SW480 (cell line): ENCODE results near the gene CCN6.

Experiments used
- DNase-seq: peaks from one replicate; pipeline ENCODE4 v3.0.0-alpha.2; 2016; ENCODE audit warnings: low spot score

CCN6 gene

DNA sequence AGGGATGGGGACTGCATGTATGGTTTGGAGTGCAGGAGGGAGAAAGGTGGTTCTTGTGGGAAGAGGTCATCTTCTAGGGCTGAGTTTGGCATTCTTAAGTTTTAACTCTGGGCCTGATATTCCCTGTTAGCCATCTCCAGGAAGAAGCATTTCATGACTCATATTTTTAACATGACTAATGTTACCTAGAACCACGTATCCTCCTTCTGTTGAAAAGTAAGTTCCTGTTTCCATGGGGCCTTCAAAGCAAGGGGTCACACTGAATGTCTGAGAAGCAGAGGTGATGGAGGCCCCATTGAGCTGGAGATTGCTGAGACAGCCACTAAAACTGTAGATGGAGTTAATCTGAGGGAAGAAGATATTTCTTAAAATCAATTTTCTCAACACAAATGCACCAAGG lies 63.6 kb downstream of the CCN6 start:
- peak; percentile 25 for DNase-seq

DNA sequence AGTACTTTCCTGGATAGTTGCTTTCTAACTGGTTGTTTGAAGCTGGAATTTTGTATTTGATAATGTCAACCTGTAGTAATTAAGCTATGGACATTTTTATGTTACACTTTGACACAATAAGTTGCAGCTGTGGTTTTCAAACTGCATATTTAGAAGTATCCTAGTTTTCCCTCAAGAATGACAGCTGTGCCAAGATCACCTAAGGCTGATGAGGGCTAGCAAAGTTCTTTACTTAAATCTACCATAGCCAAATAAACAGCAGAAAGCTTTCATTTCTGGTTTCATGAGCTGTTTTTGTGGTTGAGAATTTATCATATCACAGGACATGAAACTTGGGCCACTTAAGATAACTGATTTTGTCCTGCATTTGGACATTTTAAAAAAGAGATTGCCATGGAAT lies 64.1 kb downstream of the CCN6 start:
- DNase-seq, result no peak
